ENCODE data around the gene MUC12. TPM values are rescaled to one million over a fixed set of nuclear protein-coding genes. Genes with fewer than 3 reads are reported as not detected.

MUC12 gene
- total and polyA plus RNA-seq, 3 donors from 2014 or later = 3.5 to 6.2 (median 5.3) TPM

- Histone ChIP-seq H3K4me3 (no peak overlapping the region), H3K27ac (no peak overlapping the region), H3K4me1 (no peaks in the 10 kb centered on the region), H3K36me3 (ENCODE audit: low read depth, missing control alignments) (no peaks in the 10 kb centered on the region), H3K27me3 (no peaks in the 10 kb centered on the region), H3K9me3 (no peaks in the 10 kb centered on the region)
- DNase-seq = no peak
- intact Hi-C loops (cut with DNase I; ENCODE audit: low total_unique reads) = no loop called here
- TF ChIP-seq CTCF (IDR thresholded peaks at IDR 0.05) = no peak
- TF ChIP-seq POLR2A (IDR thresholded peaks at IDR 0.05) = no peak
- 45 to 46% methylated on average over 15 of the region's 15 CpGs for WGBS, 2 donors
Measured at GRCh38 chr7:100949933-100950443, 19.4 kb upstream of the MUC12 start.

DNA sequence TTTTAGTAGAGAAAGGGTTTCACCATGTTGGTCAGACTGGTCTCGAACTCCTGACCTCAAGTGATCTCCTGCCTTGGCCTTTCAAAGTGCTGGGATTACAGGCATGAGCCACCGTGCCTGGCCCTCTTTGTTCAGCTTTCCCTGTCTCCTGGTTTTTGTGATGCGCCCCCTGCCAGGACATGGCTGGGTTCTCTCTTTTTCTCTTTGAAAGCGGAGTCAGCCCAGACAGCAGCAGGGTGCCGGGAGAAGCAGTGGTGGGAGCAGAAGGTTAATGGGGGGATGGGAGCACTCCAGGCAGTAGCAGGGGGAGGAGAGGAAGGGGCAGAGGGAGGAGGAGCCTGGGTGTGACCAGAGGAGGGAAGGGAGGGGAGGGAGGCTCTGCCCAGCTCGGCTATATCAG, 18.2 kb upstream of the MUC12 start:
- TF ChIP-seq CTCF (IDR thresholded peaks at IDR 0.05) = no peak
- TF ChIP-seq POLR2A (IDR thresholded peaks at IDR 0.05) = no peak
- WGBS, 2 donors = 43 to 61% methylated on average over 6 of the region's 6 CpGs
- no peak overlapping the region for H3K27ac ChIP-seq
- no peak for DNase-seq
- H3K4me3 ChIP-seq = no peak overlapping the region
- H3K4me1 ChIP-seq = no peaks in the 10 kb centered on the region
- H3K36me3 ChIP-seq (ENCODE audit: low read depth, missing control alignments) = no peaks in the 10 kb centered on the region
- H3K9me3 ChIP-seq = no peaks in the 10 kb centered on the region
- no peaks in the 10 kb centered on the region for H3K27me3 ChIP-seq
- intact Hi-C loops (cut with DNase I; ENCODE audit: low total_unique reads) = no loop called here

- Histone ChIP-seq H3K4me3 (no peak overlapping the region), H3K4me1 (no peaks in the 10 kb centered on the region), H3K9me3 (no peaks in the 10 kb centered on the region), H3K27me3 (no peaks in the 10 kb centered on the region), H3K36me3 (ENCODE audit: low read depth, missing control alignments) (no peaks in the 10 kb centered on the region), H3K27ac (no peak overlapping the region)
- intact Hi-C loops (cut with DNase I; ENCODE audit: low total_unique reads) = no loop called here
- TF ChIP-seq CTCF (IDR thresholded peaks at IDR 0.05) (no peak), POLR2A (IDR thresholded peaks at IDR 0.05) (no peak)
- 70 to 73% methylated on average over 15 of the region's 15 CpGs for WGBS, 2 donors
- no peak for DNase-seq
Measured at GRCh38 chr7:100951888-100952560, 17.3 kb upstream of the MUC12 start.

GRCh38 chr7:100952641-100953040, 16.7 kb upstream of the MUC12 start:
- Histone ChIP-seq H3K36me3 (ENCODE audit: low read depth, missing control alignments) (no peaks in the 10 kb centered on the region), H3K9me3 (no peaks in the 10 kb centered on the region), H3K27me3 (no peaks in the 10 kb centered on the region), H3K4me1 (no peaks in the 10 kb centered on the region), H3K27ac (no peak overlapping the region), H3K4me3 (no peak overlapping the region)
- DNase-seq = no peak
- WGBS, 2 donors = 58 to 63% methylated on average over 2 of the region's 2 CpGs
- TF ChIP-seq CTCF (IDR thresholded peaks at IDR 0.05) = no peak
- no peak for TF ChIP-seq POLR2A (IDR thresholded peaks at IDR 0.05)
- intact Hi-C loops (cut with DNase I; ENCODE audit: low total_unique reads) = no loop called here
